A673 (cell line): Measurements from ENCODE around the gene CCDC110.

Source experiments
- EZH2 ChIP-seq: fragments of 200-600 bp; sonication (generic); IDR thresholded peaks from 2 replicates; pipeline ENCODE4 v1.6.1; 2017; ENCODE audit warnings: borderline replicate concordance, low read depth, mild to moderate bottlenecking, mixed read lengths, antibody characterized with exemption, low read length; ENCODE audit not compliant: poor library complexity, severe bottlenecking
- TF ChIP-seq, protein P1 (sequence below): fragments of 300-800, 200-600 bp; sonication (generic); conservative IDR thresholded peaks from 2 replicates; pipeline ENCODE4 v1.5.1; 2017; ENCODE audit warnings: low read depth, mild to moderate bottlenecking, antibody characterized with exemption, low read length, moderate library complexity, mixed read lengths

DNA sequence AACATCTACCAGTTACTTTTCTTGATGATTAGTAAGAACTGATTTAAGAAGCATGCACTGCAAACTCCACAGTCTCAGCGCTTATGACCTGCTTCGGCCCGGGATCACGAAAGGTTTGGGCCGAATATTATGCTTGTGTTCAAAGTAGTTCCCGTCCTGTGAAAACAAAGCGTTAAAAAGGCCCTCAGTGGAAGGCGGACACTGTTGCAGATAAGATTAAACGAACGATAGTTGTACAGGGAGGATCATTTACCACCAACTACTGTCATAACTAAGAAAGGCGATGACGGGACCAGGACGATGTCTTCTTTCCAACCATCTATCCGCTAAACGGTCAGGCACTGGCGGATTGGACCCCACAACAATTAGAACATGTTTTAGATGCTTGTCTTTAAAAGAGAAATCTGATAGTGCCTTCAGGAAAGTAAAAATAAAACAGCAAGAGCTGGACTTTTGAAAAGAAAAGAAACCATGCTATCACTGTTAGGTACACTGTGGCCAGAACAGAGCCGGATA lies 42.7 kb upstream of the CCDC110 start:
- TF ChIP-seq, protein P1, sequence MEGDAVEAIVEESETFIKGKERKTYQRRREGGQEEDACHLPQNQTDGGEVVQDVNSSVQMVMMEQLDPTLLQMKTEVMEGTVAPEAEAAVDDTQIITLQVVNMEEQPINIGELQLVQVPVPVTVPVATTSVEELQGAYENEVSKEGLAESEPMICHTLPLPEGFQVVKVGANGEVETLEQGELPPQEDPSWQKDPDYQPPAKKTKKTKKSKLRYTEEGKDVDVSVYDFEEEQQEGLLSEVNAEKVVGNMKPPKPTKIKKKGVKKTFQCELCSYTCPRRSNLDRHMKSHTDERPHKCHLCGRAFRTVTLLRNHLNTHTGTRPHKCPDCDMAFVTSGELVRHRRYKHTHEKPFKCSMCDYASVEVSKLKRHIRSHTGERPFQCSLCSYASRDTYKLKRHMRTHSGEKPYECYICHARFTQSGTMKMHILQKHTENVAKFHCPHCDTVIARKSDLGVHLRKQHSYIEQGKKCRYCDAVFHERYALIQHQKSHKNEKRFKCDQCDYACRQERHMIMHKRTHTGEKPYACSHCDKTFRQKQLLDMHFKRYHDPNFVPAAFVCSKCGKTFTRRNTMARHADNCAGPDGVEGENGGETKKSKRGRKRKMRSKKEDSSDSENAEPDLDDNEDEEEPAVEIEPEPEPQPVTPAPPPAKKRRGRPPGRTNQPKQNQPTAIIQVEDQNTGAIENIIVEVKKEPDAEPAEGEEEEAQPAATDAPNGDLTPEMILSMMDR: no peak
- no peak for TF ChIP-seq EZH2
